Calu3 (cell line): ENCODE measurements around the gene BCR. TPM values are rescaled to one million over a fixed set of nuclear protein-coding genes. Genes with fewer than 3 reads are reported as not detected.

Experiments used
- BruUV-seq: library from RNA; stranded (reverse); fragments of 400-500 nt; replicated peaks from 2 replicates; lab custom pipeline; 2021; lab: Mats Ljungman, UMichigan
- CTCF ChIA-PET: fragments of 300-600 bp; sonication (Branson Sonifier 250); formaldehyde crosslinking; loops from one replicate; lab custom pipeline; 2022; ENCODE audit warnings: antibody characterized with exemption; lab: Charles Lee
- DNase-seq: peaks from one replicate; pipeline ENCODE4 v3.0.0; 2022
- H3K27ac Mint-ChIP-seq: one replicate; pipeline ENCODE4 v1.8.0; 2022; ENCODE audit warnings: mixed read lengths; ENCODE audit not compliant: unreplicated experiment
- H3K27me3 Mint-ChIP-seq: one replicate; pipeline ENCODE4 v1.8.0; 2022; ENCODE audit warnings: mixed read lengths; ENCODE audit not compliant: unreplicated experiment
- H3K36me3 Mint-ChIP-seq: one replicate; pipeline ENCODE4 v1.8.0; 2022; ENCODE audit warnings: mild to moderate bottlenecking, moderate library complexity, mixed read lengths; ENCODE audit not compliant: insufficient read depth, unreplicated experiment
- H3K4me1 Mint-ChIP-seq: one replicate; pipeline ENCODE4 v1.8.0; 2022; ENCODE audit warnings: mild to moderate bottlenecking, low read depth, mixed read lengths; ENCODE audit not compliant: unreplicated experiment
- H3K4me3 Mint-ChIP-seq: one replicate; pipeline ENCODE4 v1.8.0; 2022; ENCODE audit warnings: mild to moderate bottlenecking, low read depth, moderate library complexity, mixed read lengths; ENCODE audit not compliant: unreplicated experiment
- H3K9me3 Mint-ChIP-seq: one replicate; pipeline ENCODE4 v1.8.0; 2022; ENCODE audit warnings: low read depth, mixed read lengths; ENCODE audit not compliant: unreplicated experiment
- CTCF ChIP-seq: fragments of 200-600 bp; IDR thresholded peaks from one replicate; pipeline ENCODE4 v1.8.0; 2022; ENCODE audit warnings: antibody characterized with exemption; ENCODE audit not compliant: unreplicated experiment
- intact Hi-C: fragments of 100-400 bp; cut with micrococcal nuclease; formaldehyde crosslinking; loops from one replicate; pipeline ENCODE4 v1.10.0; 2022; ENCODE audit not compliant: unreplicated experiment
- total RNA-seq: library from RNA; stranded (reverse); gene quantifications from 2 replicates; pipeline ENCODE4 v1.2.3, GENCODE V29; 2022

Gene BCR
- total RNA-seq, 1 experiment from 2014 or later = 83.6 TPM

- no TSS peak for BruUV-seq
- intact Hi-C loops = no loop called here
- Mint-ChIP-seq H3K9me3 (no peaks in the 10 kb centered on the region), H3K4me3 (no peak overlapping the region), H3K27me3 (no peaks in the 10 kb centered on the region), H3K4me1 (peaks cover 8% of the 10 kb centered on the region), H3K36me3 (peaks cover 38% of the 10 kb centered on the region), H3K27ac (no peak overlapping the region)
- CTCF ChIA-PET = no interaction called here
- no peak for DNase-seq
- no peak for TF ChIP-seq CTCF
These were observed 83.6 kb downstream of the BCR start for GRCh38 chr22:23263651-23264555.

GRCh38 chr22:23264610-23265367 is 84.5 kb downstream of the BCR start:
- H3K27ac Mint-ChIP-seq = no peak overlapping the region
- H3K9me3 Mint-ChIP-seq = no peaks in the 10 kb centered on the region
- BruUV-seq = no TSS peak
- no peak for TF ChIP-seq CTCF
- H3K36me3 Mint-ChIP-seq = peaks cover 38% of the 10 kb centered on the region
- intact Hi-C loops = no loop called here
- H3K4me1 Mint-ChIP-seq = peaks cover 8% of the 10 kb centered on the region
- H3K27me3 Mint-ChIP-seq = no peaks in the 10 kb centered on the region
- DNase-seq = no peak
- H3K4me3 Mint-ChIP-seq = no peak overlapping the region
- CTCF ChIA-PET = no interaction called here

- intact Hi-C loops = no loop called here
- H3K27me3 Mint-ChIP-seq = no peaks in the 10 kb centered on the region
- CTCF ChIA-PET = no interaction called here
These were observed 85.0 kb downstream of the BCR start for GRCh38 chr22:23265368-23265700.

GRCh38 chr22:23266780-23267179 is 86.5 kb downstream of the BCR start:
- Mint-ChIP-seq H3K4me3 (no peak overlapping the region), H3K27me3 (no peaks in the 10 kb centered on the region), H3K9me3 (no peaks in the 10 kb centered on the region), H3K36me3 (peaks cover 45% of the 10 kb centered on the region), H3K4me1 (peaks cover 8% of the 10 kb centered on the region), H3K27ac (no peak overlapping the region)
- CTCF ChIA-PET = no interaction called here
- intact Hi-C loops = no loop called here
- BruUV-seq = no TSS peak
- no peak for DNase-seq
- TF ChIP-seq CTCF = no peak

More at GRCh38 chr22:23265368-23265700, 85.0 kb downstream of the BCR start:
- no peak for DNase-seq
- peaks cover 8% of the 10 kb centered on the region for H3K4me1 Mint-ChIP-seq
- H3K27ac Mint-ChIP-seq = no peak overlapping the region
- H3K4me3 Mint-ChIP-seq = no peak overlapping the region
- BruUV-seq = no TSS peak
- no peak for TF ChIP-seq CTCF
- H3K9me3 Mint-ChIP-seq = no peaks in the 10 kb centered on the region
- H3K36me3 Mint-ChIP-seq = peaks cover 38% of the 10 kb centered on the region
